ENCODE results near the gene SH3PXD2A. TPM values are rescaled to one million over a fixed set of nuclear protein-coding genes. Genes with fewer than 3 reads are reported as not detected.

The SH3PXD2A gene
- total RNA-seq, 4 donors from 2014 or later, result 9.4 to 20.6 (median 11.2) TPM

- intact Hi-C loops (cut with DNase I), result no loop called here
- H3K36me3 ChIP-seq, result no peaks in the 10 kb centered on the region
- H3K27ac ChIP-seq, result no peak overlapping the region
- H3K4me1 ChIP-seq, result peaks cover 10 to 18% of the 10 kb centered on the region in 2 donors
- no peak for DNase-seq
- no peak overlapping the region for H3K4me3 ChIP-seq (replicated peaks in 1 of 3)
- 33 to 36% methylated on average over 5 of the region's 5 CpGs for WGBS, 2 donors
- H3K9me3 ChIP-seq, result no peaks in the 10 kb centered on the region
- TF ChIP-seq POLR2A (IDR thresholded peaks at IDR 0.05) (no peak), CTCF (IDR thresholded peaks at IDR 0.05) (no peak)
- H3K27me3 ChIP-seq, result no peaks in the 10 kb centered on the region
Measured at GRCh38 chr10:103693812-103694205, 161.6 kb downstream of the SH3PXD2A start.

GRCh38 chr10:103692952-103693811 is 162.2 kb downstream of the SH3PXD2A start:
- 14 to 17% methylated on average over 9 to 18 of the region's 69 CpGs for WGBS, 2 donors
- TF ChIP-seq POLR2A (IDR thresholded peaks at IDR 0.05) (no peak), CTCF (IDR thresholded peaks at IDR 0.05) (no peak)
- Histone ChIP-seq H3K4me3 (replicated peaks in 1 of 3) (peak overlapping the region in 1 of 3 donors; percentile 12), H3K27ac (no peak overlapping the region), H3K4me1 (peaks cover 10 to 18% of the 10 kb centered on the region in 2 donors), H3K36me3 (no peaks in the 10 kb centered on the region), H3K9me3 (no peaks in the 10 kb centered on the region), H3K27me3 (no peaks in the 10 kb centered on the region)
- DNase-seq, result peak in 1 of 2 donors; percentile 7
- intact Hi-C loops (cut with DNase I), result no loop called here

DNA sequence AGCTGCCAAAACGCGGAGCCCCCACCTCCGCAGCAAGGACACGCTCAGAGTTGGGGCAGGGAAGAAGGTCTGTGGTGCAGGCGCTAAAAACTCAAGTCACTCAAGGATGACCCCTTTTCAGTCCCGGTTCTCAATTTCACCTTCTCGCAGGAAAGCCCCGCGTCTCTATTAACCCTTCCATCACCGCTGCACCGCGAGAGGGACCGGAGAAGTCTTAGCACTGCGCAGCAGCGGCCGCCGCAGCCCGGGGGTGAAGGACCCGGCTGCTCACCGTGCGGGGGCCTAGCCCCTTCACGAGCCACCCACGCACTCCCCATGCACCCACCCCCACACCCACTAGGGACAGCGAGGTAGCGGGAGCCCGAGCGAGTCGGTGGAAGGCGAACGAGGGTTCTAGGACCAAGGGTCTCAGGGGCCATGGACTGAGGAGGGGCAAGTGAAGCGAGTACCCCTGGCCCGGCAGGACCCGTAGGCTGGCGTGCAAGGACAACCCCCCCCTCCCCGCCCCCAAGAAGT is 162.9 kb downstream of the SH3PXD2A start:
- 12 to 18% methylated on average over 23 to 31 of the region's 35 CpGs for WGBS, 2 donors
- TF ChIP-seq CTCF (IDR thresholded peaks at IDR 0.05) (no peak), POLR2A (IDR thresholded peaks at IDR 0.05) (no peak)
- Histone ChIP-seq H3K27ac (no peak overlapping the region), H3K4me3 (replicated peaks in 1 of 3) (peak overlapping the region in 1 of 3 donors; percentile 12), H3K9me3 (no peaks in the 10 kb centered on the region), H3K27me3 (no peaks in the 10 kb centered on the region), H3K4me1 (peaks cover 10 to 18% of the 10 kb centered on the region in 2 donors), H3K36me3 (no peaks in the 10 kb centered on the region)
- intact Hi-C loops (cut with DNase I), result no loop called here
- no peak for DNase-seq

- H3K4me3 ChIP-seq (replicated peaks in 1 of 3), result no peak overlapping the region
- DNase-seq, result no peak
- no peaks in the 10 kb centered on the region for H3K9me3 ChIP-seq
- H3K36me3 ChIP-seq, result no peaks in the 10 kb centered on the region
- intact Hi-C loops (cut with DNase I), result no loop called here
- 36 to 42% methylated on average over 13 to 14 of the region's 17 CpGs for WGBS, 2 donors
- H3K27me3 ChIP-seq, result no peaks in the 10 kb centered on the region
- H3K27ac ChIP-seq, result no peak overlapping the region
- H3K4me1 ChIP-seq, result peaks cover 10 to 18% of the 10 kb centered on the region in 2 donors
- TF ChIP-seq POLR2A (IDR thresholded peaks at IDR 0.05) (no peak), CTCF (IDR thresholded peaks at IDR 0.05) (no peak)
Measured at GRCh38 chr10:103691723-103692435, 163.5 kb downstream of the SH3PXD2A start.
